H9 (cell line): ENCODE data around the gene PF4V1. TPM values are rescaled to one million over a fixed set of nuclear protein-coding genes. Genes with fewer than 3 reads are reported as not detected.

ENCODE experiments used
- DNase-seq: peaks from one replicate; pipeline ENCODE4 v3.0.0-alpha.2; 2017
- H2AFZ ChIP-seq: one replicate; pipeline ENCODE4 v1.6.1; 2013; ENCODE audit warnings: mild to moderate bottlenecking, low read length, control low read depth, moderate library complexity
- H2AK5ac ChIP-seq: 2 replicates; pipeline ENCODE4 v1.6.1; 2013; ENCODE audit warnings: low read length, control low read depth, mixed read lengths; ENCODE audit not compliant: insufficient read length
- H2BK120ac ChIP-seq: one replicate; pipeline ENCODE4 v1.6.1; 2013; ENCODE audit warnings: low read depth, mild to moderate bottlenecking, low read length, control low read depth, inconsistent platforms; ENCODE audit not compliant: poor library complexity, severe bottlenecking
- H2BK12ac ChIP-seq: 2 replicates; pipeline ENCODE4 v1.6.1; 2013; ENCODE audit warnings: low read length, control low read depth, mixed read lengths, low read depth; ENCODE audit not compliant: insufficient read length
- H2BK15ac ChIP-seq: 2 replicates; pipeline ENCODE4 v1.6.1; 2013; ENCODE audit warnings: low read depth, low read length, control low read depth
- H2BK20ac ChIP-seq: one replicate; pipeline ENCODE4 v1.6.1; 2013; ENCODE audit warnings: low read depth, mild to moderate bottlenecking, low read length, control low read depth, inconsistent platforms; ENCODE audit not compliant: poor library complexity, severe bottlenecking
- H2BK5ac ChIP-seq: 2 replicates; pipeline ENCODE4 v1.6.1; 2013; ENCODE audit warnings: low read length, control low read depth, mixed read lengths; ENCODE audit not compliant: insufficient read length
- H3K14ac ChIP-seq: 2 replicates; pipeline ENCODE4 v1.6.1; 2013; ENCODE audit warnings: low read length, control low read depth; ENCODE audit not compliant: insufficient read depth
- H3K18ac ChIP-seq: 2 replicates; pipeline ENCODE4 v1.6.1; 2013; ENCODE audit warnings: low read depth, mild to moderate bottlenecking, mixed read lengths, low read length, control low read depth; ENCODE audit not compliant: insufficient read length
- H3K23ac ChIP-seq: 2 replicates; pipeline ENCODE4 v1.6.1; 2013; ENCODE audit warnings: low read length, control low read depth, mixed read lengths, low read depth; ENCODE audit not compliant: insufficient read length
- H3K23me2 ChIP-seq: 2 replicates; pipeline ENCODE4 v1.6.1; 2013; ENCODE audit warnings: low read depth, mild to moderate bottlenecking, mixed read lengths, low read length, control low read depth; ENCODE audit not compliant: insufficient read length, poor library complexity, severe bottlenecking
- H3K27ac ChIP-seq: 2 replicates; pipeline ENCODE4 v1.5.1; 2013; ENCODE audit warnings: low read length, control low read depth, mixed read lengths, low read depth; ENCODE audit not compliant: insufficient read length
- H3K27me3 ChIP-seq: 2 replicates; pipeline ENCODE4 v1.6.1; 2013; ENCODE audit warnings: low read length, control low read depth, inconsistent platforms; ENCODE audit not compliant: insufficient read depth
- H3K4ac ChIP-seq: 2 replicates; pipeline ENCODE4 v1.6.1; 2013; ENCODE audit warnings: low read depth, mild to moderate bottlenecking, control low read depth, inconsistent platforms, low read length, moderate library complexity
- H3K4me1 ChIP-seq: 2 replicates; pipeline ENCODE4 v1.6.1; 2013; ENCODE audit warnings: low read length, control low read depth, inconsistent platforms; ENCODE audit not compliant: insufficient read depth
- H3K4me2 ChIP-seq: 2 replicates; pipeline ENCODE4 v1.6.1; 2013; ENCODE audit warnings: low read length, control low read depth, mixed read lengths; ENCODE audit not compliant: insufficient read length, insufficient read depth
- H3K56ac ChIP-seq: 2 replicates; pipeline ENCODE4 v1.6.1; 2013; ENCODE audit warnings: low read depth, mild to moderate bottlenecking, mixed read lengths, low read length, control low read depth; ENCODE audit not compliant: insufficient read length
- H3K79me1 ChIP-seq: 2 replicates; pipeline ENCODE4 v1.6.1; 2013; ENCODE audit warnings: low read depth, mild to moderate bottlenecking, moderate library complexity, low read length, control low read depth, inconsistent platforms; ENCODE audit not compliant: insufficient read depth, poor library complexity, severe bottlenecking
- H3K79me2 ChIP-seq: 2 replicates; pipeline ENCODE4 v1.6.1; 2013; ENCODE audit warnings: low read length, control low read depth, inconsistent platforms; ENCODE audit not compliant: insufficient read depth
- H3K9ac ChIP-seq: 2 replicates; pipeline ENCODE4 v1.6.1; 2013; ENCODE audit warnings: low read length, control low read depth, mixed read lengths; ENCODE audit not compliant: insufficient read length; ENCODE audit errors: extremely low read depth
- H3K9me3 ChIP-seq: one replicate; pipeline ENCODE4 v1.6.1; 2013; ENCODE audit warnings: low read depth, low read length, inconsistent platforms; ENCODE audit not compliant: control insufficient read depth
- H3T11ph ChIP-seq: one replicate; pipeline ENCODE4 v1.6.1; 2013; ENCODE audit warnings: mild to moderate bottlenecking, low read length, control low read depth, inconsistent platforms
- H4K20me1 ChIP-seq: one replicate; pipeline ENCODE4 v1.6.1; 2013; ENCODE audit not compliant: control insufficient read depth, insufficient read length, insufficient read depth
- H4K5ac ChIP-seq: 2 replicates; pipeline ENCODE4 v1.6.1; 2013; ENCODE audit warnings: low read depth, mild to moderate bottlenecking, mixed read lengths, low read length, control low read depth; ENCODE audit not compliant: insufficient read length
- H4K8ac ChIP-seq: replicated peaks from 2 replicates; pipeline ENCODE4 v1.6.1; 2013; ENCODE audit warnings: low read length, control low read depth, mixed read lengths, low read depth; ENCODE audit not compliant: insufficient read length
- H4K91ac ChIP-seq: 2 replicates; pipeline ENCODE4 v1.6.1; 2013; ENCODE audit warnings: low read depth, mild to moderate bottlenecking, moderate library complexity, mixed read lengths, low read length, control low read depth; ENCODE audit not compliant: insufficient read length
- H3K27ac Mint-ChIP-seq, 3 experiments: 2 replicates in 2 of 3; 3 replicates in 1 of 3; pipeline ENCODE4 v1.8.0; 2020 to 2021; ENCODE audit warnings: mixed read lengths in 3 of 3, mild to moderate bottlenecking in 1 of 3, moderate library complexity in 1 of 3
- H3K27me3 Mint-ChIP-seq: 2 replicates; pipeline ENCODE4 v1.8.0; 2021; ENCODE audit warnings: low read depth, mild to moderate bottlenecking, moderate library complexity, mixed read lengths
- H3K36me3 Mint-ChIP-seq, 3 experiments: 2 replicates in 2 of 3; 3 replicates in 1 of 3; pipeline ENCODE4 v1.8.0; 2020 to 2021; ENCODE audit warnings: low read depth in 3 of 3, mixed read lengths in 3 of 3; ENCODE audit not compliant: insufficient read depth in 1 of 3
- H3K4me1 Mint-ChIP-seq, 2 experiments: 2 replicates each; pipeline ENCODE4 v1.8.0; 2020; ENCODE audit warnings: mixed read lengths in 2 of 2
- H3K4me3 Mint-ChIP-seq, 2 experiments: 2 replicates in 1 of 2; 3 replicates in 1 of 2; pipeline ENCODE4 v1.8.0; 2020 to 2021; ENCODE audit warnings: mild to moderate bottlenecking in 2 of 2, mixed read lengths in 2 of 2, moderate library complexity in 1 of 2
- H3K9me3 Mint-ChIP-seq, 2 experiments: 2 replicates in 1 of 2; 3 replicates in 1 of 2; pipeline ENCODE4 v1.8.0; 2020; ENCODE audit warnings: mild to moderate bottlenecking in 2 of 2, mixed read lengths in 2 of 2, moderate library complexity in 1 of 2
- CTCF ChIP-seq: fragments of 200-600 bp; sonication (generic); conservative IDR thresholded peaks from 3 replicates; pipeline ENCODE4 v1.8.0; 2021; ENCODE audit warnings: antibody characterized with exemption, mild to moderate bottlenecking
- WGBS: extraction: QIAGEN DNeasy Blood & Tissue Kit; methylation state at CpG from one replicate; pipeline ENCODE4 v1.1.7; 2013; ENCODE audit warnings: missing lambda C conversion rate, low lambda C conversion rate, mixed read lengths; ENCODE audit not compliant: insufficient read length; ENCODE audit errors: extremely low coverage; 5-methylcytosine and 5-hydroxymethylcytosine counted together
- total RNA-seq: library from RNA; stranded (reverse); gene quantifications from 2 replicates; pipeline ENCODE4 v1.2.1, GENCODE V29; 2021

The PF4V1 gene
- total RNA-seq, 1 experiment from 2014 or later = not detected

- peaks cover 0 to 14% (median 3%) of the 10 kb centered on the region in 3 experiments; a peak in 4 of 7 replicates for H3K36me3 Mint-ChIP-seq
- WGBS = no CpG with 5 or more reads among the region's 3 CpGs
- no peaks in the 10 kb centered on the region for H3K79me1 ChIP-seq
- H2BK5ac ChIP-seq = no peak overlapping the region
- no peaks in the 10 kb centered on the region for H3K23me2 ChIP-seq
- H3K27me3 Mint-ChIP-seq = no peaks in the 10 kb centered on the region
- H3K9me3 Mint-ChIP-seq = peaks cover 13 to 14% of the 10 kb centered on the region in 2 experiments; a peak in 4 of 5 replicates
- H2BK120ac ChIP-seq = no peak overlapping the region
- no peak overlapping the region for H4K91ac ChIP-seq
- H2BK12ac ChIP-seq = no peak overlapping the region
- no peak for TF ChIP-seq CTCF
- no peaks in the 10 kb centered on the region for H3K9me3 ChIP-seq
- no peak overlapping the region for H3K18ac ChIP-seq
- H3K23ac ChIP-seq = no peak overlapping the region
- no peak overlapping the region for H3K27ac ChIP-seq
- no peak overlapping the region for H3T11ph ChIP-seq
- no peak overlapping the region for H3K4me2 ChIP-seq
- no peak overlapping the region for H2AFZ ChIP-seq
- H4K20me1 ChIP-seq = no peaks in the 10 kb centered on the region
- no peak for DNase-seq
- H3K27me3 ChIP-seq = no peaks in the 10 kb centered on the region
- no peak overlapping the region for H4K5ac ChIP-seq
- no peak overlapping the region for H3K56ac ChIP-seq
- no peak overlapping the region for H2BK15ac ChIP-seq
- no peak overlapping the region for H3K4me3 Mint-ChIP-seq
- no peak overlapping the region for H4K8ac ChIP-seq
- no peak overlapping the region for H2AK5ac ChIP-seq
- no peak overlapping the region for H3K4ac ChIP-seq
- H3K14ac ChIP-seq = no peak overlapping the region
- H2BK20ac ChIP-seq = no peak overlapping the region
- no peaks in the 10 kb centered on the region for H3K4me1 Mint-ChIP-seq
- H3K9ac ChIP-seq = no peak overlapping the region
- H3K79me2 ChIP-seq = no peaks in the 10 kb centered on the region
- no peak overlapping the region for H3K27ac Mint-ChIP-seq
- H3K4me1 ChIP-seq = no peaks in the 10 kb centered on the region
Measured at GRCh38 chr4:73828956-73829355, 24.1 kb upstream of the PF4V1 start.
